Endothelial cell of coronary artery (primary cell): ENCODE results near the gene KRTAP5-1. TPM values are rescaled to one million over a fixed set of nuclear protein-coding genes. Genes with fewer than 3 reads are reported as not detected.

Experiments
- total RNA-seq: library from RNA; depleted of rRNA; stranded (reverse); fragments of >200 nt; gene quantifications from 2 replicates; pipeline ENCODE4 v1.2.3, GENCODE V29; 2014

KRTAP5-1 gene, protein sequence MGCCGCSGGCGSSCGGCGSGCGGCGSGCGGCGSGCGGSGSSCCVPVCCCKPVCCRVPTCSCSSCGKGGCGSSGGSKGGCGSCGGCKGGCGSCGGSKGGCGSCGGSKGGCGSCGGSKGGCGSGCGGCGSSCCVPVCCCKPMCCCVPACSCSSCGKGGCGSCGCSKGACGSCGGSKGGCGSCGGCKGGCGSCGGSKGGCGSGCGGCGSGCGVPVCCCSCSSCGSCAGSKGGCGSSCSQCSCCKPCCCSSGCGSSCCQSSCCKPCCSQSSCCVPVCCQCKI
- total RNA-seq = not detected in 2 replicates

DNA sequence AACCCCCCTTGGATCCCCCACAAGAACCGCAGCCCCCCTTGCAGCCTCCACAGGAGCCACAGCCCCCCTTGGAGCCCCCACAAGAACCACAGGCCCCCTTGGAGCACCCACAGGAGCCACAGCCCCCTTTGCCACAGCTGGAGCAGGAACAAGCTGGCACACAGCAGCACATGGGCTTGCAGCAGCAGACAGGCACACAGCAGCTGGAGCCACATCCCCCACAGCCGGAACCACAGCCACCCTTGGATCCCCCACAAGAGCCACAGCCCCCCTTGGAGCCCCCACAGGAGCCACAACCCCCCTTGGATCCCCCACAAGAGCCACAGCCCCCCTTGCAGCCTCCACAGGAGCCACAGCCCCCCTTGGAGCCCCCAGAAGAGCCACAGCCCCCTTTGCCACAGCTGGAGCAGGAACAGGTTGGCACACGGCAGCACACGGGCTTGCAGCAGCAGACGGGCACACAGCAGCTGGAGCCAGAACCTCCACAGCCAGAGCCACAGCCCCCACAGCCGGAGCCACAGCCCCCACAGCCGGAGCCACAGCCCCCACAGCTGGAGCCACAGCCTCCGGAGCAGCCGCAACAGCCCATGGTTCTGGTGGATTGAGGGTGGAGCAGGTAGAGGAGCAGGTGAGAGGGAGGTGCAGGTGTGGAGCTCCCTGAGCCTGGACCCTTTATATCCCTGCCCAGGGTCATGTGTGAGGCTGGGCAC is at the start of gene KRTAP5-1:
Gene KRTAP5-1, minus strand, starts transcription at position 623 of the 710 bp plus-strand sequence. Its CDS starts 34 bp downstream, at position 589.

DNA sequence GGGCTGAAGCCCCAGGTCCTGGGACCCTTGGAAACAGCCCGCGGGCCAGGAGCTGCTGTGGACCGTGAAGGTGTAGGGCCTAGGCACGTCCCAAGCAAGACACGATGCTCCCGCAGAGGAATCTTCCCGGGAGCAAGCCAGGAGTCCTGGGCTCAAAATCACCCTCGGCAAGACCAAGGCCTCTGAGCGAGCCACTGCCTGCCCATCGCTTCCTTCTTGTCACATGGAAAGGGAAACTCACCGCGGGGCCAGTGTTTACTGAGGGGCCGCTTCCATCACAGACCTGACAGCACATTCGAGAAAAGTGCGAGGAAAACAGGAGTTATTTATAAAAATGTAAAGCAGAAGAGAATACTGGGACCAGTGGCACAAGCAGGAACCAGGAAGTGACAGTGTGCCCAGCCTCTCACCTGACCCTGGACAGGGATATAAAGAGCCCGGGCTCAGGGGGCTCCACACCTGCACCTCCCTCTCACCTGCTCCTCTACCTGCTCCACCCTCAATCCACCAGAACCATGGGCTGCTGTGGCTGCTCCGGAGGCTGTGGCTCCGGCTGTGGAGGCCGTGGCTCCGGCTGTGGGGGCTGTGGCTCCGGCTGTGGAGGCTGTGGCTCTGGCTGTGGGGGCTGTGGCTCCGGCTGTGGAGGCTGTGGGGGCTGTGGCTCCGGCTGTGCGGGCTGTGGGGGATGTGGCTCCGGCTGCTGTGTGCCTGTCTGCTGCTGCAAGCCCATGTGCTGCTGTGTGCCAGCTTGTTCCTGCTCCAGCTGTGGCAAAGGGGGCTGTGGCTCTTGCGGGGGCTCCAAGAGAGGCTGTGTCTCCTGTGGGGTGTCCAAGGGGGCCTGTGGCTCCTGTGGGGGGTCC is 44.5 kb upstream of the KRTAP5-1 start, which contains the start of gene KRTAP5-5:
Gene KRTAP5-5, plus strand, starts transcription at position 450 of the 860 bp plus-strand sequence. Its CDS starts 66 bp downstream, at position 516.

DNA sequence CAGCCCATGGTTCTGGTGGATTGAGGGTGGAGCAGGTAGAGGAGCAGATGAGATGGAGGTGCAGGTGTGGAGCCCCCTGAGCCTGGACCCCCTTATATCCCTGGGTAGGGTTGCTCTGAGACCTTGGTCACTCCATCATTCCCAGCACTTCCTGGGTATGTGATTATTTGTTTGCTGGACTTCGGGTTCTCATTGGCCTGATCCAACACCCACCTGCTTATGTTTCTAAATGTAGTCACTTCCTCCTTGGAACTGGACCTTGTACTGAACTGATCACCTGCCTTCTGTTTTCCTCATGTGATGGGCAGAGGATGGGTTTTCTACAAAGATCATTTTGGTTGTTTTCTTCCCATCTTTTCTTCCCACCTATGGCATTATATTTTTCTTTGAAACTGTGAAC is 37.0 kb upstream of the KRTAP5-1 start, which contains the start of gene KRTAP5-4:
Gene KRTAP5-4, minus strand, starts transcription at position 53 of the 400 bp plus-strand sequence. Its CDS starts 45 bp downstream, at position 8.

DNA sequence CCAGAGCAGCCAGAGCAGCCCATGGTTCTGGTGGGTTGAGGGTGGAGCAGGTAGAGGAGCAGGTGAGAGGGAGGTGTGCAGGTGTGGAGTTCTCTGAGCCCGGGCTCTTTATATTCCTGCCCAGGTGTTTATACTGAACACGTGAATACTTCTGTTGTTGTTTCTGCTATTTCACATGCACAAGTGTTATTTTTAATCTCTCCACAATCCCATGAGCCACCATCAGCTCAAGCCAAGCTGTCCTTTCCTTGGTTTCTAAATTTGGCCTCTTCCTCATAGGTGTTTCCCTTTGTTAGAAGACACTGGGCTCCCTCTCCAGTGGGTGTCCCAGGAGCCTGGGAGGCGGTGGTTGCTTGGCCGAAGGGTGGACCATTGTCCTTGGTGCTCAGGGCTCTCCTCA is 23.3 kb upstream of the KRTAP5-1 start, which contains the start of gene KRTAP5-3:
Gene KRTAP5-3, minus strand, starts transcription at position 101 of the 400 bp plus-strand sequence. Its CDS starts 78 bp downstream, at position 23.

DNA sequence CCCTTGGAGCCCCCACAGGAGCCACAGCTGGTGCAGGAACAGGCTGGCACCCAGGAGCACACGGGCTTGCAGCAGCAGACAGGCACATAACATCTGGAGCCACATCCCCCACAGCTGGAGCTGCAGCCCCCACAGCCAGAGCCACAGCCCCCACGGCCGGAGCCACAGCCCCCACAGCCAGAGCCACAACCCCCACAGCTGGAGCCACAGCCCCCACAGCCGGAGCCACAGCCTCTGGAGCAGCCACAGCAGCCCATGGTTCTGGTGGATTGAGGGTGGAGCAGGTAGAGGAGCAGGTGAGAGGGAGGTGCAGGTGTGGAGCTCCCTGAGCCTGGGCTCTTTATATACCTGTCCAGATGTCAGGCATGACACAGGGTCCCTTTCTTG is 12.9 kb upstream of the KRTAP5-1 start, which contains the start of gene KRTAP5-2:
Gene KRTAP5-2, minus strand, starts transcription at position 301 of the 387 bp plus-strand sequence. Its CDS starts 44 bp downstream, at position 257.

DNA sequence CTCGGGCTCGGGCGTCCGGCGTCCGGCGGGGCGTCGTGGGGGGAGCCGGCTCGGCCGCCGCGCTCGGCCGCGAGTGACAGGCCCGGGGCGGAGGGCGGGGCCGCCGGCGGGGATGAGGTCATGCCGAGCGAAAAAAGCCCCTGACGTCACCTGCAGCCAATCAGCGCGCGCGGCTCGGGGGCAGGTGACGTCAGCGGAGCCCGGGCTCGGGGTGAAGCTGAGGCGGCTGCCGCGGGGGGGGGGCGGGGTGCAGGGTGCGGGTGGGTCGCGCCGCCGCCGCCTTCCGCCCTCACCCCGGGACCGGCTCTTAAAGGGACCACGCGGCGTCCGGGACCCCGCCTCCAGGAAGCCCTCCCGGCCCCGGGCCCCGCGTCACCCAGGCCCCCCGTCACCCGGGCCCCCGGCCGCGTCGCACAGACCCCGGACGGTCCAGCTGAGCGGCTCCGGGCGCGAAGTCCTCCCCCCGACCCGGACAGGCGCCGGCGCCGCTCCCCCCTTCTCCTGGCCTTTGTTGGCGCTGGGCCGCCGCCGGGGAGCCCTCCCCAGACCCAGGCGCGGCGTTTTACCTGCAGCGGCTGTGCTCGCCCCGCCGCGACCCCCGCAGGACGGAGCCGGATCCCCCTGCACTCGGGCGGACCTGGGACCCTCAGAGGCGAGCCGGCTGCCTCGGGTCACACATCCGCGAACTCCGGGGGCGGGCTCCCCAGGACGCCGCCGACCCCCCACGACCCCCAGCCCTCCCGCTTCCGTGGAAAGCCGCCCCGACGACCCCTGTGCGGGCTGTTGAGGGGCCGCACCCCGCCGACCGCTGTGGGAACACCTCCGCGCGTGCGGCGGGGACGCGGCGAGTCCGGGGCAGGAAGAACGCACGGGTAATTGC is 12.6 kb downstream of the KRTAP5-1 start, which contains the start of gene DUSP8:
Gene DUSP8, minus strand, starts transcription at position 75 of the 880 bp plus-strand sequence. CDS start 6,445 bp downstream, outside the sequence.

Other genes starting within 250 kb of the KRTAP5-1 start
- 0.18 and 0.56 TPM in 2 replicates for gene BRSK2, start 195.3 kb downstream of the KRTAP5-1 start, total RNA-seq
- gene MOB2, start 98.5 kb downstream of the KRTAP5-1 start, total RNA-seq = 48.4 and 48.8 TPM in 2 replicates
- gene DUSP8, start 13.0 kb downstream of the KRTAP5-1 start, total RNA-seq = 0.45 and 0.85 TPM in 2 replicates
- not detected in 2 replicates for gene KRTAP5-2, start 13.0 kb upstream of the KRTAP5-1 start, total RNA-seq
- gene KRTAP5-3, start 23.2 kb upstream of the KRTAP5-1 start, total RNA-seq = not detected in 2 replicates
- not detected in 2 replicates for gene KRTAP5-4, start 36.9 kb upstream of the KRTAP5-1 start, total RNA-seq
- not detected in 2 replicates for gene KRTAP5-5, start 44.5 kb upstream of the KRTAP5-1 start, total RNA-seq
- gene KRTAP5-6, start 111.9 kb upstream of the KRTAP5-1 start, total RNA-seq = not detected in 2 replicates
- gene IFITM10, start 165.3 kb upstream of the KRTAP5-1 start, total RNA-seq = 0.09 and 0.56 TPM in 2 replicates
- gene CTSD, start 178.6 kb upstream of the KRTAP5-1 start, total RNA-seq = 74.7 and 185 TPM in 2 replicates
- 0.09 TPM in 1 of 2 replicates, not detected in the other for gene SYT8, start 249.7 kb upstream of the KRTAP5-1 start, total RNA-seq